H1 (cell line): ENCODE measurements around the gene IRGQ. TPM values are rescaled to one million over a fixed set of nuclear protein-coding genes. Genes with fewer than 3 reads are reported as not detected.

Experiments used
- CBX5 ChIP-seq: fragments of 300-800, 300-1000 bp; sonication (generic); IDR thresholded peaks from 2 replicates; pipeline ENCODE4 v1.7.1; 2016; ENCODE audit warnings: antibody characterized with exemption, low read length, low read depth
- CEBPB ChIP-seq: IDR thresholded peaks from 2 replicates; pipeline ENCODE4 v1.6.1; 2012; ENCODE audit warnings: low read depth, low read length
- CREB1 ChIP-seq: IDR thresholded peaks from 2 replicates; pipeline ENCODE4 v1.6.1; 2012; ENCODE audit warnings: inconsistent platforms
- EZH2 ChIP-seq: fragments of 200-600 bp; sonication (generic); IDR thresholded peaks from 2 replicates; pipeline ENCODE4 v1.7.1; 2012; ENCODE audit warnings: low read depth, mild to moderate bottlenecking, moderate library complexity, low read length, inconsistent platforms; ENCODE audit not compliant: severe bottlenecking
- JUN ChIP-seq: IDR thresholded peaks from 2 replicates; pipeline ENCODE4 v1.6.1; 2011; ENCODE audit warnings: low read depth, mild to moderate bottlenecking, improper control_type of control experiment, low read length
- SAP30 ChIP-seq: fragments of 300-600 bp; sonication (generic); IDR thresholded peaks from 2 replicates; pipeline ENCODE4 v1.7.1; 2012; ENCODE audit warnings: low read length, moderate library complexity, mild to moderate bottlenecking, inconsistent platforms; ENCODE audit not compliant: insufficient read depth, insufficient replicate concordance
- SIRT6 ChIP-seq: IDR thresholded peaks from one replicate; pipeline ENCODE4 v1.7.1; 2012; ENCODE audit warnings: low read length, inconsistent platforms
- SP1 ChIP-seq: IDR thresholded peaks from 2 replicates; pipeline ENCODE4 v1.6.1; 2011; ENCODE audit warnings: low read depth, low read length
- polyA plus RNA-seq, 7 experiments: library from polyadenylated mRNA; depleted of rRNA in 3 of 7; stranded (reverse) in 5 of 7; unstranded in 2 of 7; fragments of >200 nt in 5 of 7; fragments of 200-250 nt in 2 of 7; gene quantifications; 1 replicate in 5 of 7; 2 replicates in 1 of 7; 4 replicates in 1 of 7; pipeline versions ENCODE4 v1.2.1 to v1.2.3, GENCODE V29; 2011 to 2013; ENCODE audit warnings: missing spikeins in 2 of 7, mixed read lengths in 2 of 7
- total RNA-seq: library from RNA; stranded (reverse); fragmentation: NEBNext Ultra II Directional; extraction: Animal tissue kit (Norgen Biotek cat#: 25700); gene quantifications from 2 replicates; pipeline ENCODE4 v1.2.1, GENCODE V29; 2021
- TF ChIP-seq, protein P1 (sequence below): fragments of 300-600 bp; sonication (generic); IDR thresholded peaks from 2 replicates; pipeline ENCODE4 v1.7.1; 2012; ENCODE audit warnings: low read length, moderate library complexity, mild to moderate bottlenecking, inconsistent platforms; ENCODE audit not compliant: insufficient replicate concordance

The IRGQ gene
- total and polyA plus RNA-seq, 2 of the 8 experiments (the other 6 are each of a cell fraction or from before 2014, with no cell fraction given): 16.0 to 42.9 TPM

- TF ChIP-seq, protein P1, sequence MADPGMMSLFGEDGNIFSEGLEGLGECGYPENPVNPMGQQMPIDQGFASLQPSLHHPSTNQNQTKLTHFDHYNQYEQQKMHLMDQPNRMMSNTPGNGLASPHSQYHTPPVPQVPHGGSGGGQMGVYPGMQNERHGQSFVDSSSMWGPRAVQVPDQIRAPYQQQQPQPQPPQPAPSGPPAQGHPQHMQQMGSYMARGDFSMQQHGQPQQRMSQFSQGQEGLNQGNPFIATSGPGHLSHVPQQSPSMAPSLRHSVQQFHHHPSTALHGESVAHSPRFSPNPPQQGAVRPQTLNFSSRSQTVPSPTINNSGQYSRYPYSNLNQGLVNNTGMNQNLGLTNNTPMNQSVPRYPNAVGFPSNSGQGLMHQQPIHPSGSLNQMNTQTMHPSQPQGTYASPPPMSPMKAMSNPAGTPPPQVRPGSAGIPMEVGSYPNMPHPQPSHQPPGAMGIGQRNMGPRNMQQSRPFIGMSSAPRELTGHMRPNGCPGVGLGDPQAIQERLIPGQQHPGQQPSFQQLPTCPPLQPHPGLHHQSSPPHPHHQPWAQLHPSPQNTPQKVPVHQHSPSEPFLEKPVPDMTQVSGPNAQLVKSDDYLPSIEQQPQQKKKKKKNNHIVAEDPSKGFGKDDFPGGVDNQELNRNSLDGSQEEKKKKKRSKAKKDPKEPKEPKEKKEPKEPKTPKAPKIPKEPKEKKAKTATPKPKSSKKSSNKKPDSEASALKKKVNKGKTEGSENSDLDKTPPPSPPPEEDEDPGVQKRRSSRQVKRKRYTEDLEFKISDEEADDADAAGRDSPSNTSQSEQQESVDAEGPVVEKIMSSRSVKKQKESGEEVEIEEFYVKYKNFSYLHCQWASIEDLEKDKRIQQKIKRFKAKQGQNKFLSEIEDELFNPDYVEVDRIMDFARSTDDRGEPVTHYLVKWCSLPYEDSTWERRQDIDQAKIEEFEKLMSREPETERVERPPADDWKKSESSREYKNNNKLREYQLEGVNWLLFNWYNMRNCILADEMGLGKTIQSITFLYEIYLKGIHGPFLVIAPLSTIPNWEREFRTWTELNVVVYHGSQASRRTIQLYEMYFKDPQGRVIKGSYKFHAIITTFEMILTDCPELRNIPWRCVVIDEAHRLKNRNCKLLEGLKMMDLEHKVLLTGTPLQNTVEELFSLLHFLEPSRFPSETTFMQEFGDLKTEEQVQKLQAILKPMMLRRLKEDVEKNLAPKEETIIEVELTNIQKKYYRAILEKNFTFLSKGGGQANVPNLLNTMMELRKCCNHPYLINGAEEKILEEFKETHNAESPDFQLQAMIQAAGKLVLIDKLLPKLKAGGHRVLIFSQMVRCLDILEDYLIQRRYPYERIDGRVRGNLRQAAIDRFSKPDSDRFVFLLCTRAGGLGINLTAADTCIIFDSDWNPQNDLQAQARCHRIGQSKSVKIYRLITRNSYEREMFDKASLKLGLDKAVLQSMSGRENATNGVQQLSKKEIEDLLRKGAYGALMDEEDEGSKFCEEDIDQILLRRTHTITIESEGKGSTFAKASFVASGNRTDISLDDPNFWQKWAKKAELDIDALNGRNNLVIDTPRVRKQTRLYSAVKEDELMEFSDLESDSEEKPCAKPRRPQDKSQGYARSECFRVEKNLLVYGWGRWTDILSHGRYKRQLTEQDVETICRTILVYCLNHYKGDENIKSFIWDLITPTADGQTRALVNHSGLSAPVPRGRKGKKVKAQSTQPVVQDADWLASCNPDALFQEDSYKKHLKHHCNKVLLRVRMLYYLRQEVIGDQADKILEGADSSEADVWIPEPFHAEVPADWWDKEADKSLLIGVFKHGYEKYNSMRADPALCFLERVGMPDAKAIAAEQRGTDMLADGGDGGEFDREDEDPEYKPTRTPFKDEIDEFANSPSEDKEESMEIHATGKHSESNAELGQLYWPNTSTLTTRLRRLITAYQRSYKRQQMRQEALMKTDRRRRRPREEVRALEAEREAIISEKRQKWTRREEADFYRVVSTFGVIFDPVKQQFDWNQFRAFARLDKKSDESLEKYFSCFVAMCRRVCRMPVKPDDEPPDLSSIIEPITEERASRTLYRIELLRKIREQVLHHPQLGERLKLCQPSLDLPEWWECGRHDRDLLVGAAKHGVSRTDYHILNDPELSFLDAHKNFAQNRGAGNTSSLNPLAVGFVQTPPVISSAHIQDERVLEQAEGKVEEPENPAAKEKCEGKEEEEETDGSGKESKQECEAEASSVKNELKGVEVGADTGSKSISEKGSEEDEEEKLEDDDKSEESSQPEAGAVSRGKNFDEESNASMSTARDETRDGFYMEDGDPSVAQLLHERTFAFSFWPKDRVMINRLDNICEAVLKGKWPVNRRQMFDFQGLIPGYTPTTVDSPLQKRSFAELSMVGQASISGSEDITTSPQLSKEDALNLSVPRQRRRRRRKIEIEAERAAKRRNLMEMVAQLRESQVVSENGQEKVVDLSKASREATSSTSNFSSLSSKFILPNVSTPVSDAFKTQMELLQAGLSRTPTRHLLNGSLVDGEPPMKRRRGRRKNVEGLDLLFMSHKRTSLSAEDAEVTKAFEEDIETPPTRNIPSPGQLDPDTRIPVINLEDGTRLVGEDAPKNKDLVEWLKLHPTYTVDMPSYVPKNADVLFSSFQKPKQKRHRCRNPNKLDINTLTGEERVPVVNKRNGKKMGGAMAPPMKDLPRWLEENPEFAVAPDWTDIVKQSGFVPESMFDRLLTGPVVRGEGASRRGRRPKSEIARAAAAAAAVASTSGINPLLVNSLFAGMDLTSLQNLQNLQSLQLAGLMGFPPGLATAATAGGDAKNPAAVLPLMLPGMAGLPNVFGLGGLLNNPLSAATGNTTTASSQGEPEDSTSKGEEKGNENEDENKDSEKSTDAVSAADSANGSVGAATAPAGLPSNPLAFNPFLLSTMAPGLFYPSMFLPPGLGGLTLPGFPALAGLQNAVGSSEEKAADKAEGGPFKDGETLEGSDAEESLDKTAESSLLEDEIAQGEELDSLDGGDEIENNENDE: no peak
- TF ChIP-seq CBX5 (no peak), JUN (no peak), SIRT6 (no peak), CREB1 (no peak), SP1 (no peak), EZH2 (no peak), SAP30 (no peak), CEBPB (no peak)
Measured at GRCh38 chr19:43605875-43606568, 10.1 kb upstream of the IRGQ start (continued).
